ENCODE results near the gene PTPN3. TPM values are rescaled to one million over a fixed set of nuclear protein-coding genes. Genes with fewer than 3 reads are reported as not detected.

Gene PTPN3
- total RNA-seq, 1 donor from 2014 or later = 4.9 TPM

GRCh38 chr9:109381011-109381729 is 116.9 kb downstream of the PTPN3 start:
- Mint-ChIP-seq H3K27ac (no peak overlapping the region), H3K27me3 (no peaks in the 10 kb centered on the region), H3K4me1 (ENCODE audit: unreplicated experiment) (no peaks in the 10 kb centered on the region), H3K36me3 (peaks cover 17% of the 10 kb centered on the region), H3K4me3 (no peak overlapping the region), H3K9me3 (no peaks in the 10 kb centered on the region)
- DNase-seq (ENCODE audit: extremely low spot score, unreplicated experiment) = no peak
- TF ChIP-seq, protein P1, sequence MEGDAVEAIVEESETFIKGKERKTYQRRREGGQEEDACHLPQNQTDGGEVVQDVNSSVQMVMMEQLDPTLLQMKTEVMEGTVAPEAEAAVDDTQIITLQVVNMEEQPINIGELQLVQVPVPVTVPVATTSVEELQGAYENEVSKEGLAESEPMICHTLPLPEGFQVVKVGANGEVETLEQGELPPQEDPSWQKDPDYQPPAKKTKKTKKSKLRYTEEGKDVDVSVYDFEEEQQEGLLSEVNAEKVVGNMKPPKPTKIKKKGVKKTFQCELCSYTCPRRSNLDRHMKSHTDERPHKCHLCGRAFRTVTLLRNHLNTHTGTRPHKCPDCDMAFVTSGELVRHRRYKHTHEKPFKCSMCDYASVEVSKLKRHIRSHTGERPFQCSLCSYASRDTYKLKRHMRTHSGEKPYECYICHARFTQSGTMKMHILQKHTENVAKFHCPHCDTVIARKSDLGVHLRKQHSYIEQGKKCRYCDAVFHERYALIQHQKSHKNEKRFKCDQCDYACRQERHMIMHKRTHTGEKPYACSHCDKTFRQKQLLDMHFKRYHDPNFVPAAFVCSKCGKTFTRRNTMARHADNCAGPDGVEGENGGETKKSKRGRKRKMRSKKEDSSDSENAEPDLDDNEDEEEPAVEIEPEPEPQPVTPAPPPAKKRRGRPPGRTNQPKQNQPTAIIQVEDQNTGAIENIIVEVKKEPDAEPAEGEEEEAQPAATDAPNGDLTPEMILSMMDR (conservative IDR thresholded peaks at IDR 0.05) = no peak

DNA sequence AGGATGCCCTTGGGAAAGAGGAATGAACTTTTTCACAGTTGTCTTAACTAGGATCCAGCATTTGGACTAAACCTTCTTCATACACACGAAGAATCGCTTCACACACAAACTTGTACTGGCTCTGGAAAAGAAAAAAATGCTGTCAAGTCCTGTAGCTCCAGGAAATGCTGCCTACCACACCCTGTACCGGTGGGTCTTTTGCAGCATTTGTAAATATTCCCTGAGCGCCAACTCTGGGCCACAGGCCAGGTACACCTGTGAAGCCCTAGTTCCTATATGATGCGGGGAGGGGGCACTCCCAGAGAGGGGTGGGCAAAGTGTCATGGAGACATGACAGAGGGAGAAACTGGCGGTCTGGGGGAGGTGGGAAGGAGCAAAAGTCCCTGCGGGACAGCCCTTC is 118.6 kb downstream of the PTPN3 start:
- no peaks in the 10 kb centered on the region for H3K27me3 Mint-ChIP-seq
- no peaks in the 10 kb centered on the region for H3K9me3 Mint-ChIP-seq
- no peak overlapping the region for H3K4me3 Mint-ChIP-seq
- H3K27ac Mint-ChIP-seq = no peak overlapping the region
- no peaks in the 10 kb centered on the region for H3K4me1 Mint-ChIP-seq (ENCODE audit: unreplicated experiment)
- DNase-seq (ENCODE audit: extremely low spot score, unreplicated experiment) = no peak
- H3K36me3 Mint-ChIP-seq = peaks cover 14% of the 10 kb centered on the region
- TF ChIP-seq, protein P1 (conservative IDR thresholded peaks at IDR 0.05) = no peak

DNA sequence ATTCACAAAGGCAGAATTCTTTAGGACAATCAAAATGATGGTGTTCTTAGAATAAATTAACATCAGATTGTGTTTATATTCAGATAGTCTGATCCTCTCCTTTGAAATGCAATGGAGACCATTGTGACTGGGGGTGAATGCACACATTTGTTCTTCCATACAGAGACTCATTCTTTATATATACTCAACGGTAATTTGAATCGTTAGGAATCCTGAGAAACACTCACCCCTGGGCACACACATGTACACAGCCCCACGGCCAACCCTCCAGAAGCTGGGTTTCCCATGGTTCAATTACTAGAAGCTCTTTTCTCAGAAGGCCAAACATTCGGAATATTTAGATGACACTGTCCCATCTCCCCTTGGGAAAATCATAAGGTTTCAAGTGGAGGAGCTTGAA is 119.8 kb downstream of the PTPN3 start:
- TF ChIP-seq, protein P1 (conservative IDR thresholded peaks at IDR 0.05) = no peak
- no peak for DNase-seq (ENCODE audit: extremely low spot score, unreplicated experiment)
- Mint-ChIP-seq H3K27ac (no peak overlapping the region), H3K4me1 (ENCODE audit: unreplicated experiment) (no peaks in the 10 kb centered on the region), H3K9me3 (no peaks in the 10 kb centered on the region), H3K36me3 (peaks cover 14% of the 10 kb centered on the region), H3K27me3 (no peaks in the 10 kb centered on the region), H3K4me3 (no peak overlapping the region)

GRCh38 chr9:109372246-109372645 is 125.9 kb downstream of the PTPN3 start:
- H3K27me3 Mint-ChIP-seq = no peaks in the 10 kb centered on the region
- H3K36me3 Mint-ChIP-seq = no peaks in the 10 kb centered on the region
- H3K4me1 Mint-ChIP-seq (ENCODE audit: unreplicated experiment) = no peaks in the 10 kb centered on the region
- no peaks in the 10 kb centered on the region for H3K9me3 Mint-ChIP-seq
- no peak overlapping the region for H3K27ac Mint-ChIP-seq
- no peak overlapping the region for H3K4me3 Mint-ChIP-seq
- TF ChIP-seq, protein P1 (conservative IDR thresholded peaks at IDR 0.05) = no peak
- no peak for DNase-seq (ENCODE audit: extremely low spot score, unreplicated experiment)

GRCh38 chr9:109371374-109371773 is 126.7 kb downstream of the PTPN3 start:
- H3K27ac Mint-ChIP-seq = no peak overlapping the region

More at GRCh38 chr9:109371374-109371773, 126.7 kb downstream of the PTPN3 start:
- no peak overlapping the region for H3K4me3 Mint-ChIP-seq
- no peaks in the 10 kb centered on the region for H3K27me3 Mint-ChIP-seq
- no peaks in the 10 kb centered on the region for H3K36me3 Mint-ChIP-seq
- TF ChIP-seq, protein P1 (conservative IDR thresholded peaks at IDR 0.05) = no peak
- no peak for DNase-seq (ENCODE audit: extremely low spot score, unreplicated experiment)
- H3K4me1 Mint-ChIP-seq (ENCODE audit: unreplicated experiment) = no peaks in the 10 kb centered on the region
- H3K9me3 Mint-ChIP-seq = no peaks in the 10 kb centered on the region
